Gastrocnemius medialis (tissue), 4 donors: Measurements from ENCODE around the gene DNMBP.
"Not testable (repeated sequence)": the region's sequence is repeated elsewhere in the genome, so short reads cannot be mapped to it uniquely, and the experiment has no call there.

Source experiments
- POLR2A ChIP-seq, 2 donors: fragments of 450-650 bp; IDR thresholded peaks; one replicate each; pipeline ENCODE4 v1.6.1; 2017; ENCODE audit warnings: antibody characterized with exemption in 2 of 2, mild to moderate bottlenecking in 2 of 2, moderate library complexity in 2 of 2
- TF ChIP-seq, protein P1 (sequence below), 5 experiments: fragments of 450-650 bp in 3 of 5; fragments of 200-600 bp in 2 of 5; sonication (generic) in 2 of 5; IDR thresholded peaks in 4 of 5; conservative IDR thresholded peaks in 1 of 5; 1 replicate in 4 of 5; 2 replicates in 1 of 5; pipeline ENCODE4 v1.5.1; 2016 to 2019; ENCODE audit warnings: antibody characterized with exemption in 5 of 5, mild to moderate bottlenecking in 3 of 5, moderate library complexity in 3 of 5

DNA sequence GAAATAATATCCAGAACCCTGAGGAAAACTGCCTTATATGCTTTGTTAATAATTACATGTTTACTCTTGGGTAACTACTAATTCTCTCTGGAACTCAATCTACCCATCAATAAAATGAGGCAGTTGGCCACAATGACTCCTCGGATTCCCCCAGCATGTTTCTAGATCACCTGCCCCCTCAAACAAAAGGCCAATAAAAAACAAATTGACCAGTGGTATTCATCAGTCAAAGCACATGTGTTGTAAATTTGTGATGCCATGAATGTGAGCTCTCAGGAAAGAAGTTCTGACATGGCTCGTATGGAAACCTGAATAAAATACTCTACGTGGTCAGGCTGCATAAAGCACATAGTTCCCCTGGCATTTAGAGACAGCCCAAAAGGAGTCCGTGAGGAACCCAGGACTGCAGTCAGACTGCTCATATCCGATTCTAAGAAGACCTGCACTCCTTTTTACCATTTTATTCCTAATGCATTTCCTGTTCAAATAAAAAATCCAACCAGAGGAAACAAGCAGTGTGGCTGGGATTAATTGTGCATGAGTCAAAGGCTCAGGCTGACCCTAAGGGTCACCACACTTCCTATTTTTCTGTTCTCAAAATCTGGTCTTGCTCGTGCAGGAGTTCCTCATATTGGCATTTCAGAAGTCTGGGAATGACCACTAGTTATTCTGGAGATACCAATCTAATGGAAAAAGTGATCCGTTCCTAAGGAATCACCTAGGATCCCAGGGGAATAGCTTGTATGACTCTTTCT, 77.4 kb downstream of the DNMBP start:
- TF ChIP-seq POLR2A (IDR thresholded peaks at IDR 0.05): not testable (repeated sequence)
- TF ChIP-seq, protein P1, sequence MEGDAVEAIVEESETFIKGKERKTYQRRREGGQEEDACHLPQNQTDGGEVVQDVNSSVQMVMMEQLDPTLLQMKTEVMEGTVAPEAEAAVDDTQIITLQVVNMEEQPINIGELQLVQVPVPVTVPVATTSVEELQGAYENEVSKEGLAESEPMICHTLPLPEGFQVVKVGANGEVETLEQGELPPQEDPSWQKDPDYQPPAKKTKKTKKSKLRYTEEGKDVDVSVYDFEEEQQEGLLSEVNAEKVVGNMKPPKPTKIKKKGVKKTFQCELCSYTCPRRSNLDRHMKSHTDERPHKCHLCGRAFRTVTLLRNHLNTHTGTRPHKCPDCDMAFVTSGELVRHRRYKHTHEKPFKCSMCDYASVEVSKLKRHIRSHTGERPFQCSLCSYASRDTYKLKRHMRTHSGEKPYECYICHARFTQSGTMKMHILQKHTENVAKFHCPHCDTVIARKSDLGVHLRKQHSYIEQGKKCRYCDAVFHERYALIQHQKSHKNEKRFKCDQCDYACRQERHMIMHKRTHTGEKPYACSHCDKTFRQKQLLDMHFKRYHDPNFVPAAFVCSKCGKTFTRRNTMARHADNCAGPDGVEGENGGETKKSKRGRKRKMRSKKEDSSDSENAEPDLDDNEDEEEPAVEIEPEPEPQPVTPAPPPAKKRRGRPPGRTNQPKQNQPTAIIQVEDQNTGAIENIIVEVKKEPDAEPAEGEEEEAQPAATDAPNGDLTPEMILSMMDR (IDR thresholded peaks at IDR 0.05 in 4 of 5, conservative IDR thresholded peaks at IDR 0.05 in 1 of 5): not testable (repeated sequence)
